Liver (tissue), 9 donors: ENCODE data around the gene UBE3A. TPM values are rescaled to one million over a fixed set of nuclear protein-coding genes. Genes with fewer than 3 reads are reported as not detected.

Source experiments
- DNase-seq: peaks from one replicate; pipeline ENCODE4 v3.0.0-alpha.2; 2017; ENCODE audit warnings: low spot score
- H3K27ac ChIP-seq, 2 donors: one replicate each; pipeline ENCODE4 v1.7.0; 2013; ENCODE audit warnings: inconsistent platforms in 2 of 2, low read length in 2 of 2, control low read depth in 1 of 2, low read depth in 1 of 2, mild to moderate bottlenecking in 1 of 2
- H3K27me3 ChIP-seq, 4 donors: one replicate each; pipeline versions ENCODE4 v1.6.1 to v1.7.0; 2013; ENCODE audit warnings: low read length in 3 of 4, inconsistent platforms in 1 of 4, mild to moderate bottlenecking in 1 of 4, moderate library complexity in 1 of 4; ENCODE audit not compliant: control insufficient read depth in 4 of 4, insufficient read depth in 4 of 4
- H3K36me3 ChIP-seq, 4 donors: one replicate each; pipeline versions ENCODE4 v1.6.1 to v1.7.0; 2013; ENCODE audit warnings: low read length in 3 of 4, mild to moderate bottlenecking in 3 of 4, low read depth in 1 of 4, moderate library complexity in 1 of 4; ENCODE audit not compliant: control insufficient read depth in 4 of 4, insufficient read depth in 3 of 4
- H3K4me1 ChIP-seq, 4 donors: one replicate each; pipeline versions ENCODE4 v1.6.1 to v1.7.0; 2013; ENCODE audit warnings: low read length in 3 of 4, mild to moderate bottlenecking in 3 of 4, moderate library complexity in 1 of 4; ENCODE audit not compliant: control insufficient read depth in 4 of 4, insufficient read depth in 4 of 4
- H3K4me3 ChIP-seq, 3 donors: one replicate each; pipeline versions ENCODE4 v1.6.1 to v1.7.0; 2013; ENCODE audit warnings: low read length in 3 of 3, control low read depth in 1 of 3, low read depth in 1 of 3, mild to moderate bottlenecking in 1 of 3
- H3K9ac ChIP-seq, 2 donors: one replicate each; pipeline ENCODE4 v1.7.0; 2013; ENCODE audit warnings: low read length in 2 of 2, mild to moderate bottlenecking in 2 of 2, moderate library complexity in 2 of 2, control low read depth in 1 of 2, low read depth in 1 of 2
- H3K9me3 ChIP-seq, 4 donors: one replicate each; pipeline versions ENCODE4 v1.6.1 to v1.7.0; 2013; ENCODE audit warnings: low read length in 3 of 4; ENCODE audit not compliant: control insufficient read depth in 4 of 4
- FOXA1 ChIP-seq: IDR thresholded peaks from 2 replicates; pipeline ENCODE4 v1.6.1; 2016; ENCODE audit warnings: antibody characterized with exemption
- FOXA2 ChIP-seq: IDR thresholded peaks from 2 replicates; pipeline ENCODE4 v1.6.1; 2016; ENCODE audit warnings: antibody characterized with exemption
- GABPA ChIP-seq, 2 donors: IDR thresholded peaks in 1 of 2; conservative IDR thresholded peaks in 1 of 2; 2 replicates each; pipeline ENCODE4 v1.6.1; 2016; ENCODE audit warnings: antibody characterized with exemption in 2 of 2, mild to moderate bottlenecking in 1 of 2, moderate library complexity in 1 of 2
- RAD21 ChIP-seq, 2 donors: IDR thresholded peaks; 2 replicates each; pipeline ENCODE4 v1.6.1; 2016; ENCODE audit warnings: antibody characterized with exemption in 2 of 2, mild to moderate bottlenecking in 2 of 2
- RXRA ChIP-seq, 2 donors: IDR thresholded peaks; 2 replicates each; pipeline ENCODE4 v1.6.1; 2017 to 2018; ENCODE audit warnings: antibody characterized with exemption in 2 of 2, mild to moderate bottlenecking in 1 of 2
- SP1 ChIP-seq: IDR thresholded peaks from 2 replicates; pipeline ENCODE4 v1.6.1; 2018; ENCODE audit warnings: antibody characterized with exemption, mild to moderate bottlenecking
- TAF1 ChIP-seq: conservative IDR thresholded peaks from 2 replicates; pipeline ENCODE4 v1.6.1; 2016; ENCODE audit warnings: antibody characterized with exemption, mild to moderate bottlenecking
- YY1 ChIP-seq: IDR thresholded peaks from 2 replicates; pipeline ENCODE4 v1.6.1; 2016; ENCODE audit warnings: antibody characterized with exemption, mild to moderate bottlenecking
- whole genome bisulfite sequencing: extraction: QIAGEN DNeasy Blood & Tissue Kit; methylation state at CpG from one replicate; pipeline ENCODE4 v1.1.7; 2013; 5-methylcytosine and 5-hydroxymethylcytosine counted together
- polyA plus RNA-seq, 2 donors: library from polyadenylated mRNA; stranded (reverse) in 1 of 2; unstranded in 1 of 2; fragments of 200-250 nt in 1 of 2; fragments of >200 nt in 1 of 2; fragmentation: Nextera tagmentation in 1 of 2; extraction: Ambion mirVana in 1 of 2; gene quantifications; one replicate each; pipeline versions ENCODE4 v1.2.1 to v1.2.3, GENCODE V29; 2013 to 2015
- total RNA-seq, 2 donors: library from RNA; depleted of rRNA; stranded (reverse); fragments of >200 nt; gene quantifications; one replicate each; pipeline ENCODE4 v1.2.3, GENCODE V29; 2014
- TF ChIP-seq, protein P1 (sequence below): IDR thresholded peaks from 2 replicates; pipeline ENCODE4 v1.6.1; 2016; ENCODE audit warnings: antibody characterized with exemption
- TF ChIP-seq, protein P2 (sequence below): IDR thresholded peaks from 2 replicates; pipeline ENCODE4 v1.6.1; 2016; ENCODE audit warnings: antibody characterized with exemption, mild to moderate bottlenecking
- TF ChIP-seq, protein P3 (sequence below): IDR thresholded peaks from 2 replicates; pipeline ENCODE4 v1.6.1; 2016; ENCODE audit warnings: antibody characterized with exemption
- TF ChIP-seq, protein P4 (sequence below): IDR thresholded peaks from 2 replicates; pipeline ENCODE4 v1.6.1; 2016; ENCODE audit warnings: antibody characterized with exemption
- donor health status: healthy.
- donor health status: healthy.
- donor health status: healthy.
- donor health status: healthy.
- donor health status: healthy.

Gene UBE3A
- total and polyA plus RNA-seq, 4 donors: 12.9 to 58.4 (median 38.2) TPM

DNA sequence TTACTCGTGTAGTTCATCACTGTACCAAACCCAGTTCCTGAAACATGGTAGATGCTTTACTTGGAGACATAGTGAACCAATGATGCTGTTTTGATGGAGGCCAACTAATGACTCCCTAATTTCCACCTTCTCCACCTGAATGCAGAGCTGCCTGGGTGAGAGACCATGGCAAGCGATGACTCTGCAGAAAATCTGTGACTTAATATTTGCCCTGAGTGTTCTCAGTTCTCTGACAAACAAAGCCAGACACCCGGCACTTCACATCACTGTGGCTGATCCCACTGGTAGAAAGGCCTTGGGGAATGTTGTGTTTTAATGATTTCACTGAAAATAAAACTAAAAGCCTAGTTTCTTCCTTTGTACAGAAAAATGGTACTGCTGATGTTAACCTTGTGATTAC, 39.5 kb upstream of the UBE3A start (continued):
- TF ChIP-seq, protein P1, sequence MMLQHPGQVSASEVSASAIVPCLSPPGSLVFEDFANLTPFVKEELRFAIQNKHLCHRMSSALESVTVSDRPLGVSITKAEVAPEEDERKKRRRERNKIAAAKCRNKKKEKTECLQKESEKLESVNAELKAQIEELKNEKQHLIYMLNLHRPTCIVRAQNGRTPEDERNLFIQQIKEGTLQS: no peak
- TF ChIP-seq, protein P2, sequence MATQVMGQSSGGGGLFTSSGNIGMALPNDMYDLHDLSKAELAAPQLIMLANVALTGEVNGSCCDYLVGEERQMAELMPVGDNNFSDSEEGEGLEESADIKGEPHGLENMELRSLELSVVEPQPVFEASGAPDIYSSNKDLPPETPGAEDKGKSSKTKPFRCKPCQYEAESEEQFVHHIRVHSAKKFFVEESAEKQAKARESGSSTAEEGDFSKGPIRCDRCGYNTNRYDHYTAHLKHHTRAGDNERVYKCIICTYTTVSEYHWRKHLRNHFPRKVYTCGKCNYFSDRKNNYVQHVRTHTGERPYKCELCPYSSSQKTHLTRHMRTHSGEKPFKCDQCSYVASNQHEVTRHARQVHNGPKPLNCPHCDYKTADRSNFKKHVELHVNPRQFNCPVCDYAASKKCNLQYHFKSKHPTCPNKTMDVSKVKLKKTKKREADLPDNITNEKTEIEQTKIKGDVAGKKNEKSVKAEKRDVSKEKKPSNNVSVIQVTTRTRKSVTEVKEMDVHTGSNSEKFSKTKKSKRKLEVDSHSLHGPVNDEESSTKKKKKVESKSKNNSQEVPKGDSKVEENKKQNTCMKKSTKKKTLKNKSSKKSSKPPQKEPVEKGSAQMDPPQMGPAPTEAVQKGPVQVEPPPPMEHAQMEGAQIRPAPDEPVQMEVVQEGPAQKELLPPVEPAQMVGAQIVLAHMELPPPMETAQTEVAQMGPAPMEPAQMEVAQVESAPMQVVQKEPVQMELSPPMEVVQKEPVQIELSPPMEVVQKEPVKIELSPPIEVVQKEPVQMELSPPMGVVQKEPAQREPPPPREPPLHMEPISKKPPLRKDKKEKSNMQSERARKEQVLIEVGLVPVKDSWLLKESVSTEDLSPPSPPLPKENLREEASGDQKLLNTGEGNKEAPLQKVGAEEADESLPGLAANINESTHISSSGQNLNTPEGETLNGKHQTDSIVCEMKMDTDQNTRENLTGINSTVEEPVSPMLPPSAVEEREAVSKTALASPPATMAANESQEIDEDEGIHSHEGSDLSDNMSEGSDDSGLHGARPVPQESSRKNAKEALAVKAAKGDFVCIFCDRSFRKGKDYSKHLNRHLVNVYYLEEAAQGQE: no peak
- TF ChIP-seq, protein P3, sequence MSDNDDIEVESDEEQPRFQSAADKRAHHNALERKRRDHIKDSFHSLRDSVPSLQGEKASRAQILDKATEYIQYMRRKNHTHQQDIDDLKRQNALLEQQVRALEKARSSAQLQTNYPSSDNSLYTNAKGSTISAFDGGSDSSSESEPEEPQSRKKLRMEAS: no peak
- TF ChIP-seq RAD21 (IDR thresholded peaks at IDR 0.05): no peak
- TF ChIP-seq GABPA (IDR thresholded peaks at IDR 0.05 in 1 of 2, conservative IDR thresholded peaks at IDR 0.05 in 1 of 2): no peak
- TF ChIP-seq TAF1: no peak
- no peak for TF ChIP-seq SP1

DNA sequence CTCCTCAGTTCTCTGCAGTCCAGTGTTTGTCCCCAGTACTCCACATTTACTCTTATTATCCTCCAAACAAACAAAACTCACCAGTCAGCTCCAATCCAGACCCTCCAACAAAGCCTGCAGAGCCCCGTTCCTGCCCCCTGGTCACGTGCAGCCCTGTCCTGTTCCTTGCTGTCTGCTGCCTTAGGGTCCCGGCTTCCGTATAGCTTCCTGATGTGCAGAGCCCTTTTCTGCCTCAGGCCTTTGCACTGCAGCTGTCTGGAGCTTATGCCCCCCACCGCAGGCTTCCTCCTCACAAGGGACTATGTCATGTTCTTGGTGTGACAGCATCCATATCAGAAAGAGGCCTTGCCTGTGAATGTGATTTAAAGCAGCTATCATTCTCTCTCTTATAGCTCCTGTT, 39.0 kb upstream of the UBE3A start:
- H3K9ac ChIP-seq: no peak overlapping the region
- no peak for TF ChIP-seq RXRA (IDR thresholded peaks at IDR 0.05)
- TF ChIP-seq FOXA1: no peak
- TF ChIP-seq TAF1: no peak
- no peak for TF ChIP-seq FOXA2
- DNase-seq: no peak
- H3K27ac ChIP-seq: no peak overlapping the region
- WGBS: 93% methylated on average over 5 of the region's 5 CpGs
- H3K36me3 ChIP-seq: no peaks in the 10 kb centered on the region
- H3K4me1 ChIP-seq: no peaks in the 10 kb centered on the region
- H3K9me3 ChIP-seq: no peaks in the 10 kb centered on the region
- H3K4me3 ChIP-seq: no peak overlapping the region
- no peaks in the 10 kb centered on the region for H3K27me3 ChIP-seq

DNA sequence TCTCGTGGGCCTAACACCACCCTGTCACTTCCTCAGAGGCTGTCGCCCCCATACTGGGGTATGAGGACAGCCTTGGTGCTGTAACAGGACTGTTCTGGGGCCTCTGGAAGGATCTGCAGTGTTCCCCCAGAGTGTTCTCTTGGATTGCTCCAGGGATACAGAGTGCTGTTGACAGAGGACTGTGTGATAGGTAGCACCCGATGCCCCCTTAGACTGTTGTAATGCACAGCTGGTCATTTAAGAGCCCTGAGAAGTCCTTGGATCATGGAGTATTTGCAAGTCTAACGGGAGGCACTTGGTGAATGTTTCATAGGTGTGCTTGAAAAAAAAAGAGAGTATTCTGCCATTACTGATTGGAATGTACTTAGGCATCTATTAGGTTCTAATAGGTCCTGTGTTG, 35.4 kb upstream of the UBE3A start:
- TF ChIP-seq YY1 (no peak), SP1 (no peak), GABPA (IDR thresholded peaks at IDR 0.05 in 1 of 2, conservative IDR thresholded peaks at IDR 0.05 in 1 of 2) (no peak)
- TF ChIP-seq, protein P3: no peak
- TF ChIP-seq, protein P4, sequence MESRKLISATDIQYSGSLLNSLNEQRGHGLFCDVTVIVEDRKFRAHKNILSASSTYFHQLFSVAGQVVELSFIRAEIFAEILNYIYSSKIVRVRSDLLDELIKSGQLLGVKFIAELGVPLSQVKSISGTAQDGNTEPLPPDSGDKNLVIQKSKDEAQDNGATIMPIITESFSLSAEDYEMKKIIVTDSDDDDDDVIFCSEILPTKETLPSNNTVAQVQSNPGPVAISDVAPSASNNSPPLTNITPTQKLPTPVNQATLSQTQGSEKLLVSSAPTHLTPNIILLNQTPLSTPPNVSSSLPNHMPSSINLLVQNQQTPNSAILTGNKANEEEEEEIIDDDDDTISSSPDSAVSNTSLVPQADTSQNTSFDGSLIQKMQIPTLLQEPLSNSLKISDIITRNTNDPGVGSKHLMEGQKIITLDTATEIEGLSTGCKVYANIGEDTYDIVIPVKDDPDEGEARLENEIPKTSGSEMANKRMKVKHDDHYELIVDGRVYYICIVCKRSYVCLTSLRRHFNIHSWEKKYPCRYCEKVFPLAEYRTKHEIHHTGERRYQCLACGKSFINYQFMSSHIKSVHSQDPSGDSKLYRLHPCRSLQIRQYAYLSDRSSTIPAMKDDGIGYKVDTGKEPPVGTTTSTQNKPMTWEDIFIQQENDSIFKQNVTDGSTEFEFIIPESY: no peak
- 95% methylated on average over 4 of the region's 4 CpGs for WGBS
- no peaks in the 10 kb centered on the region for H3K36me3 ChIP-seq
- no peaks in the 10 kb centered on the region for H3K4me1 ChIP-seq
- H3K27me3 ChIP-seq: no peaks in the 10 kb centered on the region
- H3K9me3 ChIP-seq: no peaks in the 10 kb centered on the region
- no peak for DNase-seq
- H3K4me3 ChIP-seq: no peak overlapping the region
- H3K9ac ChIP-seq: no peak overlapping the region
- no peak overlapping the region for H3K27ac ChIP-seq
